Measurements from ENCODE around the gene LYRM4. TPM values are rescaled to one million over a fixed set of nuclear protein-coding genes. Genes with fewer than 3 reads are reported as not detected.

LYRM4 gene
- total RNA-seq, 1 donor from 2014 or later: 22.4 TPM

GRCh38 chr6:5275497-5275896 is 14.7 kb upstream of the LYRM4 start:
- no peaks in the 10 kb centered on the region for H3K9me3 ChIP-seq
- no peak overlapping the region for H3K27ac ChIP-seq
- no peak overlapping the region for H3K4me3 ChIP-seq
- H3K27me3 ChIP-seq (ENCODE audit: low read depth): no peaks in the 10 kb centered on the region
- intact Hi-C loops (cut with DNase I): no loop called here
- ATAC-seq (no peak), DNase-seq (no peak)
- no peaks in the 10 kb centered on the region for H3K36me3 ChIP-seq
- no peaks in the 10 kb centered on the region for H3K4me1 ChIP-seq
- TF ChIP-seq CTCF (IDR thresholded peaks at IDR 0.05): no peak

- intact Hi-C loops (cut with DNase I): no loop called here
- H3K4me1 ChIP-seq: peaks cover 4% of the 10 kb centered on the region
- no peak overlapping the region for H3K4me3 ChIP-seq
- DNase-seq (no peak), ATAC-seq (no peak)
- H3K9me3 ChIP-seq: no peaks in the 10 kb centered on the region
- H3K27me3 ChIP-seq (ENCODE audit: low read depth): no peaks in the 10 kb centered on the region
- no peak for TF ChIP-seq CTCF (IDR thresholded peaks at IDR 0.05)
- no peaks in the 10 kb centered on the region for H3K36me3 ChIP-seq
- no peak overlapping the region for H3K27ac ChIP-seq
These were observed 13.5 kb upstream of the LYRM4 start for GRCh38 chr6:5274231-5274630.

GRCh38 chr6:5271926-5272325 is 11.2 kb upstream of the LYRM4 start:
- Histone ChIP-seq H3K4me1 (peaks cover 4% of the 10 kb centered on the region), H3K4me3 (no peak overlapping the region), H3K27ac (no peak overlapping the region), H3K9me3 (no peaks in the 10 kb centered on the region), H3K27me3 (ENCODE audit: low read depth) (no peaks in the 10 kb centered on the region), H3K36me3 (no peaks in the 10 kb centered on the region)
- intact Hi-C loops (cut with DNase I): no loop called here
- DNase-seq: no peak
- ATAC-seq: no peak
- TF ChIP-seq CTCF (IDR thresholded peaks at IDR 0.05): no peak

- H3K4me1 ChIP-seq: peaks cover 5% of the 10 kb centered on the region
- no peak for DNase-seq
- H3K4me3 ChIP-seq: no peak overlapping the region
- intact Hi-C loops (cut with DNase I): no loop called here
- peak in 1 of 2 donors; percentile 57 for ATAC-seq
- no peaks in the 10 kb centered on the region for H3K36me3 ChIP-seq
- TF ChIP-seq CTCF (IDR thresholded peaks at IDR 0.05): no peak
- no peaks in the 10 kb centered on the region for H3K9me3 ChIP-seq
- H3K27ac ChIP-seq: no peak overlapping the region
- H3K27me3 ChIP-seq (ENCODE audit: low read depth): no peaks in the 10 kb centered on the region
These were observed 9.4 kb upstream of the LYRM4 start for GRCh38 chr6:5270093-5270680.

GRCh38 chr6:5266423-5266822 is 5.7 kb upstream of the LYRM4 start:
- intact Hi-C loops (cut with DNase I): no loop called here
- no peak for ATAC-seq

More at GRCh38 chr6:5266423-5266822, 5.7 kb upstream of the LYRM4 start:
- Histone ChIP-seq H3K36me3 (no peaks in the 10 kb centered on the region), H3K4me3 (no peak overlapping the region), H3K9me3 (no peaks in the 10 kb centered on the region), H3K27ac (no peak overlapping the region), H3K27me3 (ENCODE audit: low read depth) (no peaks in the 10 kb centered on the region), H3K4me1 (peaks cover 25% of the 10 kb centered on the region)
- no peak for TF ChIP-seq CTCF (IDR thresholded peaks at IDR 0.05)
- DNase-seq: no peak
